Umbilical cord (tissue), 2 donors: ENCODE data around the gene GREB1L. TPM values are rescaled to one million over a fixed set of nuclear protein-coding genes. Genes with fewer than 3 reads are reported as not detected.

Experiments used
- DNase-seq: peaks from one replicate; pipeline ENCODE4 v3.0.0-alpha.2; 2015; ENCODE audit warnings: low spot score
- total RNA-seq: library from RNA; depleted of rRNA; stranded (reverse); fragments of >200 nt; gene quantifications from one replicate; pipeline ENCODE4 v1.2.3, GENCODE V29; 2014; ENCODE audit warnings: low replicate concordance; ENCODE audit not compliant: insufficient read depth

The GREB1L gene
- total RNA-seq, 1 donor from 2014 or later = 14.9 TPM

- DNase-seq = no peak
Measured at GRCh38 chr18:21559195-21559594, 317.2 kb downstream of the GREB1L start.

DNA sequence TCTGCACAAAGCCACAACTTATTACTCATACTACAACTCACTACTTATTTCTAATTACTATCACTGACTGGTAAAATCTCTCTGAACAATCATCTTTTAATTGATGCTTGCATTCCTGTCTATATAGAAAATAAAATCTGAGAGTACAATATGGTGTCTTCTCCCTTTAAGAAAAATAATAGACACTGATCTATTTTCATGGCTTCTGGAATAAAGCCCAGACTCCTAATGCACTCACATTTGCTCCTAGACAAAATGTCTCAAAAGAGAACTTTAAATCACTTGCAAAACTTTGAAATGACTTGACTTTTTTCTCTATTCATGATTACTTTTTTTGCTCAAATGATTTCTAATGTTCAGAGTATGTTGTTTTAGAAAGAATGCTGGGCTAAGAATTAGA lies 329.7 kb downstream of the GREB1L start:
- DNase-seq = no peak

Other genes with a start within 250 kb of the GREB1L start
- gene ROCK1, start 130.4 kb upstream of the GREB1L start, total RNA-seq = 59.5 TPM